ENCODE results near the gene RPTOR.

The RPTOR gene

DNA sequence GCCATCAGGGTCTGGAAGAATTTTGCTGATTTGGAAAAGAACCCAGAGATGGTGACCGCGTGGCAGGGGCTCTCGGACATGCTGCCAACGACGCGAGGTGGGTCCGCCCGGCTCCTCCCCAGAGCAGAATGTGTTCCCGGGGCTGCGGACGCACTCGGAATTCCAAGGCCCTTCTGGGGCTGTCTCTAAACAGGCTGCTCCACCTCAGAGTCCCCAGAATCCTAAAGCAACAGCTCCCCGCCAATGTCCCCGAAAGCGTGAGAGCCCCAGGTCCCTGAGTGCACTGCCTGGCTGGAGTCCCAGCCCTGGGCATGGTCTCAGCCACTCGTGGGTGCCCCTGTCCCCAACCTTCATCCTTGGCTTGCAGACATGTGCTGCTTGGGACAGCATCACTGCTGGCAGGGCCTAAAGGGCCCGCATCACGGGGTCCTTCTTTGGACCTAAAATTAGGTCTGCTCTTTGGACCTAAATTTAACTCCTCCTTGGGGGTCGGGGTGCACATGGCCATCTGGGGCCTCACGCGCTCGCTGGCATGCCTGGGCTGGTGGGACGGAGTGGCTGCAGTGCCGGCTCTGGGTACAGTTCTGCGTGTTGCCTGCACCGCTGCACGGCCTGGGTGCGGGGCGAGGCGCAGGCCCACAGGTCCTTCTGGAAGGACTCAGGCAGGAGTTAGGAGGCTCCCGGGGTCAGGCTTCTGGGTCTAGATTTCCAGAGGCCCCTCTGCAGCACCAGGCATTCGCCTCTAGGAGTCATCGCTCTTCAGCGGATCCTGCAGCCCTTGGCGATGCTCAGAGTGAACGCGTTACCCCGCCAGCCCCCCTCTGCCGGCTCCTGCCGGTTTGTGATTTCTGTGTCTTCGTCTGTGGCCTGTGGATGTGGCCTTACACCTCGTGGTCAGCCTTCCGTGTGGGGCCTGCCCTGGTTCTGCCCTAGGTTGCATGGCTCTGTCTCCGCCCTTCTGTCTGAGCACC is 405.1 kb downstream of the RPTOR start:
- no peak for DNase-seq (ENCODE audit: low read depth)

DNA sequence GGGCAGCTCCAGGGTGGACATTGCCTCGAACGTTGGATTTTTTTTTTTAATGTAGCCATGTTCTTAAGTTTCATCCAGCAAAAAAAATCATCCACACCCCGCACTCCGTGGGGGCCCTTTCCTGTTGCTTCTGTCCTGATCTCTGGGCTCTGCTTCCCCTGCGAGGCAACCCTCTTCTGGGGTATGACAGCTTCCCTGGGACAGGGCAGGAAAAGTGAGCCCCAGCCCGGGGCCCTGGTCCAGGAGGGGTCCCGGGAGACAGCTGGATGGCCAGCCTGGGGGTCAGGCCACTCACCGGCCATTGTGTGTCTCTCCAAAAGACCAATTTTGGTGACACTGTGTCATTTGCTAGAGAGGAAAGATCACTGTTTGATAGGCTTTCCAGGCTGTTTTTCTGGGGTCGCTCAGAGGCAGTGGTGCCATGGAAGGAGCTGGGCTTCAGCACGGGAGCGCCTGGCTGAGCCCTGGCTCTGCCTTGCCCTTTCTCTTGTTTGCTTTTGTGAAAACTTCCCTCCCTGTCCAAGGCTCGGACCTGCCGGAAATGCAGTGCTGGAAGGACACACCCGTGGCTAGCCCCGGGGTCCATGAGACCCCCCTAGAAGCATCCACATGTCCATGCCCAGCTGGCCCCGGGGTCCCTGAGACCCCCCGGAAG is 406.0 kb downstream of the RPTOR start:
- no peak for DNase-seq (ENCODE audit: low read depth)

DNA sequence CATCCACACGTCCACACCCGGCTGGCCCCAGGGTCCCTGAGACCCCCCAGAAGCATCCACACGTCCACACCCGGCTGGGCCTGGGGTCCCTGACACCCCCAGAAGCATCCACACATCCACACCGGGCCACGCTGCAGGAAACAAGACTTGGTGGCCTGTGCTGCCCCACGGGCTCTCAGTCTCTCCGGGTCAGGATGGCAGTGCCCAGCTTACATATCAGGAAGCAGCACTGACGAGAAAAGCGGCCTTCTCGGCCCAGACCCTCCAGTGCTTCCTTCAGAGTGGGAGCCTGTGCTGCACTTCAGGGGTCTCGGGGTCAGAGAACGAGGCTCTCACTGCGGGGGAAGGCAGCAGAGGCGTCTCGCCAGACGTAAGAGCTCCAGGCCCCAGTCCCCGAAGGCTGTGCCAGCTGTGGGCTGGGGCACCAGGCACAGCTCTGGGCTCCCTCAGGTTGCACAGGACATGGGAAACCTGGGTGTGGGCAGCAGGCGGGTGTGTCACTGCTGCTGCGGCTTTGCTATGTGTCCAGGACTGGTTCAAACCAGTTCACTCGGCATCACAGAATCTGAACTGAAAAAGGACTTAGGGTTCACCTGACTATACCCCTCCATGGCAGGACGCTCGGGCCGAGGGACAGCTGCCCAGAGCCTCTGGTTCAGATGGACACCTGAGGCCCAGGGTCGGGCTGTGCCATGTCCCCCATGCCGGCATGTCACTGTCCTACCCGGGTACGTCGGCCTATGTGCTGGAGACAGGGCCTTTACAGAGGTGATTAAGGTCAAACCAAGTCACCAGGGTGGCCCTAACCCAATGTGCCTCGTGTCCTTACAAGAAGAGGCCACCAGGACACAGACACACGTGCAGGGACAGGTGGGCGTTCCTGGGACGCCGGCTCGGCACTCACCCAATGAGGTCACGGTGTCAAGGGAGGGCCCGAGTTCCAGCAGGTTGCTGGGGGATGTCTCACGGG is 406.8 kb downstream of the RPTOR start:
- DNase-seq (ENCODE audit: low read depth) = no peak

DNA sequence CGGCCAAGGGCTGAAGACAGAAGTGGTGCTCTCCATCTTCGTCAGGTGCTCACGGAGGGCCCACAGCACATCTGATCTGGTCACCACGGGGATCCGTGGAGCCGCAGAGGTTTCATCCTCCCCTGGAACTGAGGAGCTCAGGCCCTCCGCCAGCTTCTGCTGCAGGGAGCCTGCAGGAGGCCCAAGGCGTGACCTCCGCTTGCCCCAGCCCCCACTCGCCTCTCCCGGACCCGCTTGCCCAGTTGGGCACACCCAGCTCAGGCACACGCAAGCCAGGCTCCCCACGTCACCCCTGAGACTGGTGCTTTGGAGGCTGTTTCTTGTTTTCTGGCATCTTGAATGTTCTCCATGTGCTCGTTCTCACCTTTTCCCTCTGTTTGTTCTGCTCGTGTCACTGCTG is 407.7 kb downstream of the RPTOR start:
- no peak for DNase-seq (ENCODE audit: low read depth)

DNA sequence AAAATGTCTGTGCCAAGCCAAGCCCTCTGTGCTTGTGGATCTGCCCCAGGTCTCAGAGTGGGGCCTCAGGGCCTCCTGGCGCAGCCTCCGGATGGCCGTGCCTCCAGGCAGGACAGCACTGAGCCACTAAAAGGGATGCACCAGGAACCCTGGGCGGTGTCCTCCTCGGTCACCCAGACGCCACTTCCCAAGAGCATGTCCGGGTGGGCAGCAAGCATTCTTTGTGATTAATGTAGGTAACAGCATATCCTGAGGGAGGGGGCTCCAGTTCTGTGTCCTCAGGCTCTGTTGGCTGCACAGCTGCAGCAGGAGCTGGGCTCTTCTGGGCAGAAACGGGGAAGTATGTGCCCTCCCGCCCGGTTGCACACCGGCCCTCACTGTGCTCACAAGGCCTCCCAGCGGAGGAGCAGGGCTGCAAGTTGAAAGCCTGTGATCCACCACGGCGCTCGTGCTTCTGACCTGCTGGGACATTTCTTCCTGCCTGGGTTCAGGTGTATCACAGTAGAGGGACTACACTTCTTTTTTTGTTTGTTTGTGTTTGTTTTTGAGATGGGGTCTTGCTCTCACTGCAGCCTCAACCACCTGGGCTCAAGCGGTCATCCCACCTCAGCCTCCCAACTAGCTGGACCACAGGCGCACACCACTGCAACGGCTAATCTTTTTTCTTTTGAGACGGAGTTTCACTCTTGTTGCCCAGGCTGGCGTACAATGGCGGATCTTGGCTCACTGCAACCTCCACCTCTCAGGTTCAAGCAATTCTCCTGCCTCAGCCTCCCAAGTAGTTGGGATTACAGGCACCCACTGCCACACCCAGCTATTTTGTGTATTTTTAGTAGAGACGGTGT is 409.1 kb downstream of the RPTOR start:
- no peak for DNase-seq (ENCODE audit: low read depth)

DNA sequence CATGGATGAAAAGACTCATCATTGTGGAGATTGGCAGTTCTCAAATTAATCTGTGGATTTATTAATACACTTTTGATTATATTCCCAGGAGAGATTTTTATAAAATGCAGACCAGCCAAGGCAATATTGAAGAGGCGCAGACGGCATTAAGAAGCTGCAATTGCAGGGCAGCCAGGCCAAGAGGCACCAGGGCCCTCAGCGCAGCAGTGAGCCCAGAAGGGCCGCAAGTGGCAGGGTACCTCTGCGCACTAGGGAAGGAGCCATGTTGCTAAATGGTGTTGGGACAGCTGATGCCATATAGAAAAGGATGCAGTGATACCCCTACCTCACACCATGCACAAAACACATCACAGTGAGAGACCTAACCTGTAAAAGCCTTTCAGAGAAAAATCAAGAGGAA is 410.4 kb downstream of the RPTOR start:
- no peak for DNase-seq (ENCODE audit: low read depth)

DNA sequence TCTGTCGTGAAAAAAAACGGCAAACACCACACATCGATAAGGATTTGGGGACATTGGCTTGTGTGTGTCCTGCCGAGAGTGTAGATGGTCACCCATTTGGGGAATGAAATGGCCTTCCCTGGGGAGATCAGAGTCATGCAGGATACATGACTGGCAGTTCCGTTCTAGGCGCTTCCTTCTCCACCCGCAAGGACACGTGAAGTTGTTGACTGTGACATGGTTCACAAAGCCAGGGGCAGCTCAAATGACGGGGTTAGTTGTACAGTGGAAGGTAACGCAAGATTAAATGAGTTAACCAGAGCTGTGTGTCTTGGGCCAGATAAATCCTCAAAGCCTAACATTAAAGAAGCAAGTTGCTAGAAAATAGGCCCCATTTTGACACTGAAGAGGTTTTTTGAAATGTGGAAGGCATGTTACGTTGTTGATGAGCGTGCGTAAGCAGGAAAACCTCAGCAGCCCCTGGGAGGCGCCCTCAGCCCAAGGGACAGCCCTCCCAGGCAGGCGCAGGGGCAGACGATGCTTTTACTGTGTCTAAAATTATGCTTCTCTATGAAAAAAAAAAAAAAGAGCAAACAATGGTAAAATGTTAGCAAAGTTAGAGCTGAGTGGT is 411.1 kb downstream of the RPTOR start:
- DNase-seq (ENCODE audit: low read depth) = no peak

DNA sequence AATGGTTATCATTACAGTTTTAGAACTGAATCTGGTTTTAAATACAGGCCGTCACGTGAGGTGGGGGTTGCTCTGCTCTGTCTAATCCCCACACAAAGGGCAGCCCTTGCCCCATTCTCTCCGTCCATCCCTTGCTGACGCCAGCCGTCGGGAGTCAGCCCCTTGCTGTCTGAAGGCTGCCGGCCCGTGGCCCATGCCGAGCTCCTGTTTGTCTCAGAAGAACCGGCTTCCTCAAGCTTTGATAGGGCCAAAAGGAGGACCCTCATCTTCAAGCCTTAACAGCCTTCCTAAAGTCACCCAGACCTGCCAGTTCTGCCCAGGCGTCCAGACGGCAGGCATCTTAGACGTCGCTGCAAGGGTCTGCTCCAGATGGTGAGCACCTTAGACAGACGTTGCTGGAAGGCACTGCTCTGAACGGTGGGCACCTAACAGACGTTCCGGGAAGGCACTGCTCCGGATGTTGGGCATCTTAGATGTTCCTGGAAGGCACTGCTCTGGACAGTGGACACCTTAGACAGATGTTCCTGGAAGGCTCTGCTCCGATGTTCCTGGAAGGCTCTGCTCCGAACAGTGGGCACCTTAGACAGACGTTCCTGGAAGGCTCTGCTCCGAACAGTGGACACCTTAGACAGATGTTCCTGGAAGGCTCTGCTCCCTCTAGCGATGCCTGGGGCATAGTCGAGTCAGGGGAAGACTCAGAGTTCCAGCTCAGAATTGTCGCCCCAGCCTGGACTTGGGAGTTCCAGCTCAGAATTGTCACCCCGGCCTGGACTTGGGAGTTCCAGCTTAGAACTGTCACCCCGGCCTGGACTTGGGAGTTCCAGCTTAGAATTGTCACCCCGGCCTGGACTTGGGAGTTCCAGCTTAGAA is 411.9 kb downstream of the RPTOR start:
- DNase-seq (ENCODE audit: low read depth) = no peak

DNA sequence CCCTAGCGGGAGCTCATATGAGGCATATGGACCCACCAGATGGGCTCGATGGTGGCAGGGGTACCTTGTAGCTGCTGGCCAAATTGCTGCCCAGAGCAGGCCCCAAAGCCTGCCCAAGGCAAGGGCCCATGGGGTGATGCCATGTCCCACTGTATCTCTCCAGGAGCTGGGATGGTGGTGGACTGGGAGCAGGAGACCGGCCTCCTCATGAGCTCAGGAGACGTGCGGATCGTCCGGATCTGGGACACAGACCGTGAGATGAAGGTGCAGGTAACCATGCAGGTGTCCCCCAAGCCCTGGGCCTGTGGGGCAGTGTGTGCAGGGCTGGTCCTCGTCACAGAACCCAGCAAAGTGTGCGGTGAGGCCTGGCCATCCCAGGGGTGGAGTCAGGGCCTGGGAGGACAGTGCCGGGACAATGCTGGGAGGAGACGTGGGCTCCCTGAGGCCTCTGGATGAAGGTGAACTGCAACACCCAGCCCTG is 412.9 kb downstream of the RPTOR start:
- no peak for DNase-seq (ENCODE audit: low read depth)

DNA sequence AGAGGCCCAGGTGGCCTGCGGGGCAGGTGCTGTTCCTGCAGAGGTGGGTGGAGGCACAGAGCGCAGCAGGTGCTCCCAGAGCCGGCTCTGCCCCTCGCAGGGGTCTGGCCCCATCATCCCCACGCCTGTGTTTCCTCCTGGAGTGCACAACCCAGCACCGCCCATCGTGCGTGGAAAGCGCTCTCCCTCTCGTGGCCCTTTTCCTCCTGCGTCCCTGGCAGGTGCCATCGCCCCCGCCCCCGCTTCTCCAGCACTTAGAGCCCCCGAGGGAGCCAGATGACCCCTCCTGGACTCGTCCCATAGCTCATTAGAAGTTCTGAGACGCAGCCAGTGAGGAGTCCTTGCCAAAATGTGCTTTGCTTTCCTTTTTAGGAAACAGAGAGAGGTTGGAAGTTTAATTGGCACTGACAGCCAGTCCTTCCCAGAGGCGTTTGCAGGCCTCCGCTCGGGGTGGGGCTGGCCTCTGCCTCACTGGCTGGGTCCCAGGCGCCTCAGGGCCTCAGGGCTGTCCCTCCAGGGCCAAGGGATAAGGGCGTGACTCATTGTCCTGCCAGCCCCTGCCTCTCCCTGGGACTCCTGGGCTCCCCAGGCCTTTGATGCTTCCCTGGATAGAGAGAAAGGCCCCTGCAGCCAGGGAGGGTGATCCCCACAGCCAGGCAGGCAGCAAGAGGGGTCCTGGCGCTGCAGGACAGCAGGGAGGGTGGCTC is 414.8 kb downstream of the RPTOR start:
- DNase-seq (ENCODE audit: low read depth) = no peak

DNA sequence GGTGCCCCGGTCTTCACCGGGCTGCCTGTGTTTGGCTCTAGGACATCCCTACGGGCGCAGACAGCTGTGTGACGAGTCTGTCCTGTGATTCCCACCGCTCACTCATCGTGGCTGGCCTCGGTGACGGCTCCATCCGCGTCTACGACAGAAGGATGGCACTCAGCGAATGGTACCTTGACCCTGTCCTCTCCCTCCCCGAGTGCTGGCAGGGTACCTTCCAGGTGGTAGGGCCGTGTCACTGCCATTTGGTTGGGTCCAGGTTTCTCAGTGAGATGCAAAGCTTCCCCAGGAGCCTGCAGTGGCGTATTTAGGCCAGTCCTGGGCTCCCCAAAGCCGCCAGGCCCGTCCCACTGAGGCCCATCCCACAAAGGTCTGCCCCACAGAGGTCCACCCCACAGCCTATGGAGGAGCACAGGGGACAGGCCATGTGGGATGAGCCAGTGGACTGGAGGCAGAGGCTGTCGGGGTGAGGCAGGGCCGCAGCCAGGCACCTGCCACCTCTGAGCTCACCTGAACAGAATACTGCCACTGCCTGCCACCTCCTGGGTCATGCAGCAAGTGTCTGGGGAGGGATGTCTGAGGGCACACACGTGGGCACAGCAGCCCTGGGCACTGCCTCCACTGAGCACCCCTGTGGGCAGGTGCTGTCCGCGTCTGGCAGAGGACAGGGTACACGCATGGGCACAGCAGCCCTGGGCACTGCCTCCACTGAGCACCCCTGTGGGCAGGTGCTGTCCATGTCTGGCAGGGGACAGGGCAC is 415.6 kb downstream of the RPTOR start:
- DNase-seq (ENCODE audit: low read depth) = no peak

DNA sequence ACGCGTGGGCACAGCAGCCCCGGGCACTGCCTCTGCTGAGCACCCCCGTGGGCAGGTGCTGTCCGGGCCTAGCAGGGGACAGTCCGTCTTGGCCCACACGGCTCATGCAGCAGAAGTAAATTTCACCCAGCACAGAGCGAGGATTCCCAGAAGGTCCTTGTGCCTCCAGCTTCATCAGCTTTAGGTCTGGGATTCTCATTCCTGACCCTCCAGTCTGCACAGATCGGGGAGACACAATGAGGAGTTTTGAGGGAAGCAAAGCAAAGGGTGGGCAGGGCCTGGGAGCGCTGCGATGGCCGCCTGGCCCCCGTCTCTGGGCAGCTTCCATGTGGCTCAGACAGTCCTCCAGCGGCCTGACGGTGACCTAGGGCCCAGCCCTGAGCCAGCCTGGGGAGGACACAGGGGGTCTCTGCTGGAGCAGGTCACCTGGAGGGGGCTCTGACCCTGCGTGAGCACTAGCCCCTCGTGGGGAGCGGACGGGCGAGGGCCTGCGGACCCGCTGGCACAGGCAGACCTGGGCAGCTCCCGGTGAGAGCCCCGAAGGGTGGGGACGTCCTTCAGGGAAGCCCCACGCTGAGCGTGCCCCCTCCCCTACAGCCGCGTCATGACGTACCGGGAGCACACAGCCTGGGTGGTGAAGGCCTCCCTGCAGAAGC is 416.3 kb downstream of the RPTOR start:
- DNase-seq (ENCODE audit: low read depth) = no peak

DNA sequence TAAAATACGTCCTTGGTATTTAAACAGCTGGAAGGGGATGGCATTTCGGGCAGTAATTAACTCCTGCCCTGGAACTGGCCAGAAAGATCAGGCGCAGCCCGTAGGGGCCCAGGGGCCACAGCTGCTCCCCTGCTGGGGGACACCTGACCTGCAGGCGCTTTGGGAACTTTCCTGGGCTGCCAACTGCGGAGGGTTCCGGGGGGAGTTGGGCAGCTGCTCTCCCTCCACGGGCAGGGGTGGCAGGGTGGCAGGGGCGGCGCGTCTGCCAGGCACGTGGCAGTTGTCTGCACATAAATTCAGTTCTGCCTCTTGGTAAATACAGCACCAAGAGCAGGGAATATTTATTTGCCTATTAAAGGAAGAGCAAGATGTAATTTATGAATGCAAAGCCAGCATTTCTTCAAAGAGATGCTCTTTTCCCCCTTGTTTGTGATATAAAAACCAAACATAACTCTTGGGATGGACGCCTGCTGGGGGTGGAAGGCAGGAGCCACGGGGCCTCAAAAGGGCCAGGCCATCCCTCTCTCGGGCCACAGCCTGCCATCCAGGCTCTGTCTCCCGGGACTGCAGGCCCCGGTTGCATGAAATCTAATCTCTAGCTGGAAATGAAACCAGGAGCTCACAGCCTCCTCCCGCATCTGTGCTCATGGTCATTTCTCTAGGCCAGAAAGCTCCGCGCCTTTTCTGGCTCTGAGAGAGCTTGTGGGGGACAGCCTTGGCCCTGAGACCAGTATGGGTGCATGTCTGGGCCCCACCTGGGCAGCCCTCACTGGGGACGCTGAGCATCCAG is 417.1 kb downstream of the RPTOR start:
- no peak for DNase-seq (ENCODE audit: low read depth)

DNA sequence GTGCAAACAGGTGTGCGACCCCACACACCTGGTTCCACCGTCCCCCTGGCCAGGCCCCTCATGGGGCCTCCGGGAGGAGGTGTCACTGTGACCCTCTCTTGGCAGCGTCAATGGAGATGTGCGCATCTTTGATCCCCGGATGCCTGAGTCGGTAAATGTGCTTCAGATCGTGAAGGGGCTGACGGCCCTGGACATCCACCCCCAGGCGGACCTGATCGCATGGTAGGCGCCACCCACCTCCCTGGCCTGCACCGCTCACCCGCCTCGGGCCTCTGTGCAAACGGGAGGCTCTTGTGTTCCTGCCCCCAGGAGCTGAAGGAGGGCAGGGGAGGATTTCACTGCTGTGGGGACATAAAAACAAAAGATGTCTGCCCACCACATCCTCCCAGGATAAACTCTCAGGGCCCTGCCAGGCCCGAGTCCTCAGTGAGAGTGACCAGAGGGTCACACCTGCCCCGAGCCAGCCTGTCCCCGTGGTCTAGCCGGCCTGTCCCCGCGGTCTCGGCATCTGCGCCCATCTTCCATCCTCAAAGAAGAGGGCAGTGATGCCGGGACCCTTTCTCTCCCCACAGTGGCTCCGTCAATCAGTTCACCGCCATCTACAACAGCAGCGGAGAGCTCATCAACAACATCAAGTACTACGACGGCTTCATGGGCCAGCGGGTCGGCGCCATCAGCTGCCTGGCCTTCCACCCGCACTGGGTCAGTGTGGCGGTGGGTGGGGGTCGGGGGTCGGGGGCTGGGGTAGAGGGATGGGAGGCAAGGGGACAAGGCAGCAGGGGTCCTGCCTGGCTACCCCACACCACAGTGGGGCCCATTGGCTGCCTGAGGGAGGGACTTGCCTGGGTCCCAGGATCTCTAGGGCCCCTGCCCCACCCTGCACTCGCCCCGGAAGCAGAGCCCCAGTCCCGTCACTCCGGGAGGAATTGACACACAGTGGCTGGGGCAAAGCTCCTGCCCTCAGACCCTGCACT is 418.0 kb downstream of the RPTOR start:
- DNase-seq (ENCODE audit: low read depth) = no peak

DNA sequence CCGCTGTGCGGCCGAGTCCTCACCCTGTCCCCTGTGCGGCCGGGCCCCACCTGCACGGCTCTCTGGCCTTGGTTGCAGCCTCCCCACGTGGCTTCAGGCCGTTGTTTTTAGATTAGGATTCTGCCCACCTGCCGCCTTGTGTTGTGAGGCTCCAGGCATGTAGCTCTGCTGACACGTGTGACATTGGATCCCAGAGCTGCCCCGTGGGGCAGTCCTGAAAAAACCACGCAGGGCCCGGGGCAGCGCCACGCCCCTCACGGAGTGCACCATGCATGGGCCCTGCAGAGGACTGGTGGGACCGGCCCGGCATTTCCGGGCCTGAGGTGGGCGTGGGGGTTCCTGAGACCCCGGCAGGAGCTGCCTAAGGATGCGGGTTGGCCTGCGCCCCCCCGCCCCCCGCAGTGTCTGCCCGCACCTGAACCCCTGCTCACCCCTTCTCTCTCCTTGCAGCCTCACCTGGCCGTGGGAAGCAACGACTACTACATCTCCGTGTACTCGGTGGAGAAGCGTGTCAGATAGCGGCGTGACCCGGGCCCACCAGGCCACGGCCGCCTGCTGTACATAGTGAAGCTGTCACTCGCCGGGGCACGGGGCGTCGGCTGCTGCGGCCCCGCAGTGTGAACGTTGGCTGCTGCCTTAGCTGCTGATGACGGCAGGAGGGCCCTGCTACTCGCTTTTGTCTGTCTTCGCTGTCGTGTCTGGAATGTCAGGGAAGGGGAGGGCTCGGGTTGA is 419.3 kb downstream of the RPTOR start:
- no peak for DNase-seq (ENCODE audit: low read depth)

Measured in stimulated activated CD8-positive, alpha-beta memory T cell treated with anti-CD3 and anti-CD28 coated beads, Interleukin-4, amount 100 ng/mL, for 24 hours (primary cell).